Upper lobe of right lung (tissue), 1 donor: ENCODE data around the gene EPB42. TPM values are rescaled to one million over a fixed set of nuclear protein-coding genes. Genes with fewer than 3 reads are reported as not detected.
A peak's percentile ranks its signal among the peaks of the same experiment; 100 is the strongest.

Experiments
- ATAC-seq: fragments of 200-7000 bp; cut with Tn5 transposase; one replicate; pipeline ENCODE4 v1.9.1; 2020; ENCODE audit warnings: mild to moderate bottlenecking, moderate library complexity
- DNase-seq: peaks from one replicate; pipeline ENCODE4 v3.0.0-alpha.2; 2020
- H3K27ac ChIP-seq: fragments of 200-600 bp; one replicate; pipeline ENCODE4 v1.8.0; 2022
- H3K27me3 ChIP-seq: fragments of 200-600 bp; one replicate; pipeline ENCODE4 v1.8.0; 2022; ENCODE audit warnings: mild to moderate bottlenecking
- H3K36me3 ChIP-seq: fragments of 200-600 bp; one replicate; pipeline ENCODE4 v1.8.0; 2022
- H3K4me1 ChIP-seq: fragments of 200-600 bp; one replicate; pipeline ENCODE4 v1.8.0; 2022
- H3K4me3 ChIP-seq: fragments of 200-600 bp; one replicate; pipeline ENCODE4 v1.8.0; 2022; ENCODE audit warnings: mild to moderate bottlenecking
- H3K9me3 ChIP-seq: fragments of 200-600 bp; one replicate; pipeline ENCODE4 v1.8.0; 2022
- CTCF ChIP-seq: fragments of 200-600 bp; IDR thresholded peaks from one replicate; pipeline ENCODE4 v1.8.0; 2022; ENCODE audit warnings: antibody characterized with exemption
- intact Hi-C: fragments of 100-400 bp; cut with DNase I; formaldehyde crosslinking; loops from one replicate; pipeline ENCODE4 v1.11.0; 2022
- long read RNA-seq: library from polyadenylated mRNA; unstranded; transcript quantifications from one replicate; pipeline ENCODE4 v2.0.0, GENCODE V29; 2021
- total RNA-seq: library from RNA; stranded (reverse); fragmentation: NEBNext Ultra II Directional; extraction: Animal tissue kit (Norgen Biotek cat#: 25700); gene quantifications from one replicate; pipeline ENCODE4 v1.2.1, GENCODE V29; 2021
- donor health status: DM: no; HTN: yes; CAD: no; lungs with severe emphysema.

EPB42 gene
- total RNA-seq, result not detected
- long read RNA-seq, result 0 reads

- intact Hi-C loops, result no loop called here
- Histone ChIP-seq H3K4me1 (no peaks in the 10 kb centered on the region), H3K9me3 (no peaks in the 10 kb centered on the region), H3K36me3 (no peaks in the 10 kb centered on the region), H3K27me3 (no peaks in the 10 kb centered on the region), H3K27ac (no peak within 1 kb of the TSS), H3K4me3 (no peak within 1 kb of the TSS)
- TF ChIP-seq CTCF, result no peak
- ATAC-seq, result no peak
- DNase-seq, result no peak
Measured at GRCh38 chr15:43220991-43221403, at the start of gene EPB42. Gene EPB42 (minus strand): TSS chr15:43221018. CDS start chr15:43220825, 193 bp downstream.

- no peak for ATAC-seq
- Histone ChIP-seq H3K9me3 (no peaks in the 10 kb centered on the region), H3K27me3 (peaks cover 4% of the 10 kb centered on the region), H3K27ac (no peak overlapping the region), H3K4me1 (no peaks in the 10 kb centered on the region), H3K36me3 (no peaks in the 10 kb centered on the region), H3K4me3 (no peak overlapping the region)
- no peak for DNase-seq
- intact Hi-C loops, result no loop called here
- no peak for TF ChIP-seq CTCF
Measured at GRCh38 chr15:43270113-43270665, 49.4 kb upstream of the EPB42 start.

DNA sequence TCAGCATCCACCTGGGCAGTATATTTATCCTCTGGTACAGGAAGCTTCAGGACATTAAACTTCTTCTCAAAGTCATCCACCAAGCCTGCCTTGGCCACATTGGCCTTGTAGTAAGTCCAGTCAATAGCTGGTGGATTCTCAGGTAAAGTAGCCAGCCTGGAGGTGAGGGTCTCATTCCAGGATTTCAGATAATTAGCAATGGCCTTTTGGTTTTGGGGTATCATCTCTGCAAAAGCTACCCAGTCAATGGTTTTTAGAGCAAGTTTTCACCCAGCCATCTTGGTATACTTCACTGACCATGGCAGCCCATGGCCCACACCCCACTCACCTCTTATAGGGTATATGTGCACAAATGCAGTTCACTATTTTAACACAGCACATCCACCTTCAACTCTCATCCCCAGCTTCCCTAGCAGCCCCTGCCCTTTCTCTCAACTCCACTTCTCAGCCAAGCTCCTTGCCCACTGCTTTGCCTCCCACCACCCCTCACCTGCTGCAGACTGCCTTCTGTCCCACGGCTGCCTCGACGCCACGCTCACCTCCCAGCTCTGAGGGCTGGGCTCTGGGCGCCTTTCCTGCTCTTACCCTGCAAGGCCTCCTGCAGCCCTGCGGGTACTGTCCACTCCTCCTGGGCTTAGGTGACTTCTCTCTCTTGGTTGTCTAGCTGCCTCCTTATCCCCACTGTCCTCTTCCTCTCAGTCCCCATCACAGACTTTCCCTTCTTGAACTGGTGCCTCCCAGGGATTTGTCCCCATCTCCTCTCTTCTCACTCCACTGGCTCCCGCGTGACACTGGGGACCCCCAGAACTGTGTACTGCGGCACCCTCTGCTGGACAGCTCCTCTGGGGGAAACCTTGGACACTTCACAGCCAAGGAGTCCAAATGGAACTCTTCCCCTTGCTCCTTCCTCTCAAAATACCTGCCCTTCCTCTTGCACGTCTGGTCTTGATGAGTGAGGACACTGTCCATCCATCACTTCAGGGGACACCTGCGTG lies 47.6 kb upstream of the EPB42 start:
- Histone ChIP-seq H3K27ac (no peak overlapping the region), H3K36me3 (no peaks in the 10 kb centered on the region), H3K9me3 (no peaks in the 10 kb centered on the region), H3K27me3 (peaks cover 4% of the 10 kb centered on the region), H3K4me3 (no peak overlapping the region), H3K4me1 (no peaks in the 10 kb centered on the region)
- ATAC-seq, result peak; percentile 24
- intact Hi-C loops, result no loop called here
- DNase-seq, result no peak
- TF ChIP-seq CTCF, result peak; percentile 29

DNA sequence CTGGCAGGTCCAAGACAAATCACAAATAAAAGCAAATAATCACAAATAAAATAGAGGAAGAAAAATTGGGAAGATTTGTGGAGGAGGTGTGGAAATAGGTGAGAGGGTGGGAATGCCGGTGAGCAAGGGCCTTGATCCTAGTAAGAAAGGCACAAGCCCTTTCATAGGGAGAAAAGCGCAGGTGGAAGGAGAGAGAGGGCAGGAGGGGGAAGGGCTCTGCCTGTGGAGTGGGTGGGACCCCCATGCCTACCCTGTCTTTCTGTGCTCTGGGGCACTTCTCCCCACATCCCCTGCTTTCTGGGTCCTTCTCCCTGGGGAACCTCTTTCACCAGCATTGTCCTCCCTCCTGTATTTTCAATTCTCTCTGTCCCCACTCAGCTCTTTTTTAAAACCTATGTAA lies 46.6 kb upstream of the EPB42 start:
- no peak for ATAC-seq
- DNase-seq, result no peak
- TF ChIP-seq CTCF, result no peak
- Histone ChIP-seq H3K27me3 (peaks cover 4% of the 10 kb centered on the region), H3K4me1 (no peaks in the 10 kb centered on the region), H3K4me3 (no peak overlapping the region), H3K9me3 (no peaks in the 10 kb centered on the region), H3K27ac (no peak overlapping the region), H3K36me3 (no peaks in the 10 kb centered on the region)
- intact Hi-C loops, result no loop called here

DNA sequence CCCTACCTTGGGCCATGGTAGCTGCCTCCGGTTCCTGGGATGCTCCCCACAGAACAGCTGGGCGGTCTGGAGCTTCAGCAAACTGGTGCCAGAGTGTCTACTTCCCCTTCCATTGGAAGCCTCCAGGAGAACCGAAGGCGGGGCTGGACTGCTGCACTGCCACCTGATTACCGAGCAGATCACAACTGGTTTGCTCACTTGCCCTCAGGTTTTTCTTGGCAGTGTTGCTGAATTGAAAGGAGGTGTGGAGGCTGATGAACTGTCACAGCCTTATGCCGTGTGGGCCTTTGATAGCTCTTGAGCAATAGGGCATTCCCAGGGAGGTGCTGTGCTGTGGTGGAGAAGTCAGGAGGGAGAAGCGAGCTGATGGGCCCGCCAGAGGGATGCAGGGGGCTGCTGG lies 46.0 kb upstream of the EPB42 start, which contains the start of gene TGM5:
TGM5 (minus strand) TSS at position 95 of the 400 bp plus-strand sequence; CDS start at position 16, 79 bp downstream.
- no peaks in the 10 kb centered on the region for H3K9me3 ChIP-seq
- intact Hi-C loops, result no loop called here
- no peaks in the 10 kb centered on the region for H3K36me3 ChIP-seq
- no peak for TF ChIP-seq CTCF
- H3K4me1 ChIP-seq, result no peaks in the 10 kb centered on the region
- ATAC-seq, result peak; percentile 33
- H3K4me3 ChIP-seq, result no peak within 1 kb of the TSS
- H3K27ac ChIP-seq, result no peak within 1 kb of the TSS
- DNase-seq, result no peak
- H3K27me3 ChIP-seq, result peaks cover 4% of the 10 kb centered on the region
